Activated CD4-positive, alpha-beta T cell treated with anti-CD3 and anti-CD28 coated beads for 24 hours (primary cell): Measurements from ENCODE around the gene USP25.
"Not testable (repeated sequence)": the region's sequence is repeated elsewhere in the genome, so short reads cannot be mapped to it uniquely, and the experiment has no call there.

Experiments
- DNase-seq, 2 donors: peaks; one replicate each; pipeline ENCODE4 v3.0.0-alpha.2; 2020; ENCODE audit warnings: low read depth in 2 of 2

Gene USP25

DNA sequence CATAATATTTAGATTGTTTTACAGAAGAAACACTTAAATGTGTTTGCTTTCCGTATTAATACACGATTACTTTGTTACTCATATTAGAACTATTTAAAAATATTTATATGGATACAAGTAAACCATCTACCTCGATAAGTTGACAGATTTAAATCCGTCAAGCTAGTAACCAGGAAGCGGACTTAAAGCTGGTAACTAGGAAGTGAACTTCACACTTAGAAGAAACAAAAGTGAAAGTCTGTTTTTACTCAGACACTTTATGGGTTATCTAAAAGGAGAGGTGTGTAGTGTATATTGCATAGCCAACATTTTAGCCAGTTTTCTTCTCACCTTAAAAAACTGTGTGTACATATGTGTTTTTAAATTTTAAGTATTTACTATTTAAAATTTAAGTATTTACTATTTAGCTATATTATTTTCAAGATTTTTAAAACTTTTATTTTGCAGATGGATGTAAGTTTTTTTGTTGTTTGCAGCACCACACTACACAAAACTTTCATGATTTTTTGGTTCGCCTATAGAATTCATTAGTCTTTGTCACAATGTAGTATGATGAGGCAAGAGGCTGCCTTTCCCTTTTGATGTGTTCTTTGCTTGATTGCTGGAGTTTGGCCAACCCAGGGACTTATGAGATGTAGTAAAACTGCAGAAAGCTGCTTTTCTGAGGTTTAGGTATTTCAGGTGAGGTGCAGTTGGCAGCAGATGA is 2.7 kb downstream of the USP25 start:
- no peak for DNase-seq

- DNase-seq: no peak
Measured at GRCh38 chr21:15732996-15733329, 3.2 kb downstream of the USP25 start.

DNA sequence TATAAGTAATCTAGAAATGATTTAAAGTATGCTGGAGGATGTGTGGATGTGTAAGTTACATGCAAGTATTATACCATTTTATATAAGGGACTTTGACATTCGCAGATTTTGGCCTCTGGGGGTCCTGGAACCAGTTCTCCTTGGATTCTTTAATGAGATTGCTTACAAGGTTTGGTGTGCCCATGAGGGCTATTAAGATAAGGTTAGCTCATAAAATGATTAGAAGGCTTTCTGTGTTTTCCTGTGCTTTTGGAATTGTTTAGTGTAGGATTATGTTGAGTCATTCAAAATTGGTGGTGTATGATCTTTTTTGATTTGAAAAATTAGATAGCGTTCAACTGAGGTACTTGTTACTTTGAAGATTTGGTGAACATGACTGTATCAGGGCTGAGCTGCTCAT is 5.6 kb downstream of the USP25 start:
- no peak for DNase-seq

- not testable (repeated sequence) for DNase-seq
Measured at GRCh38 chr21:15735931-15736330, 6.1 kb downstream of the USP25 start.

DNA sequence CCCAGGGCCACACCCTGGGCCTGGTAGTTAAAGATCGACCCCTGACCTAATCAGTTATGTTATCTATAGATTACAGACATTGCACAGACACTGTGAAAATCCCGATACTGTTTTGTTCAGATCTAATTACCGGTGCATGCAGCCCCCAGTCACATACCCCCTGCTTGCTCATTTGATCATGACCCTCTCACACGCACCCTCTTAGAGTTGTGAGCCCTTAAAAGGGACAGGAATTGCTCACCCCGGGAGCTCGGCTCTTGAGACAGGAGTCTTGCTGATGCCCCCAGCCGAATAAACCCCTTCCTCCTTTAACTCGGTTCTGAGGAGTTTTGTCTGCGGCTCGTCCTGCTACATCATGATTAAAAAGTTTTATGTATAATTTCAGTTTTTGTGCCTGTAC is 9.0 kb downstream of the USP25 start:
- not testable (repeated sequence) for DNase-seq

DNA sequence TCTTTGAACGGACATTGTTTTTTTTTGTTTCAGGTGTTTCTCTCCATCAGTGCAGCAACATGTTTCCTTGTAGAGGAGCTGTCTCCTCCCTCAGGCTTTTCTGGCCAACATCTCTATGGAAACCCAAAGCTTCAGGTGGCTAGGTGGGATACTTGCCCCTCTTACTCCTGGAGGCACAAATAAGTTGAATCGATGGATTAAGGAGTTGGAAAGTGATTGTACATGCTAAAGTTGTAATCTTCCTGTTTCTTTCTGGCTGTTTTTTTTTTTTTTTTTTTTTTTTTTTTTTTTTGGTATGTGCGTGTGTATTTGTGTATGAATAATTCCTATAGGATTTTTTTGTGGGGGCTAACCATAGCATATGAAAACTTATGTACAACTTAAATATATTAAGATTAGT is 10.6 kb downstream of the USP25 start:
- DNase-seq: no peak

GRCh38 chr21:15741510-15741909 is 11.7 kb downstream of the USP25 start:
- DNase-seq: no peak

GRCh38 chr21:15742052-15742670 is 12.4 kb downstream of the USP25 start:
- DNase-seq: no peak

DNA sequence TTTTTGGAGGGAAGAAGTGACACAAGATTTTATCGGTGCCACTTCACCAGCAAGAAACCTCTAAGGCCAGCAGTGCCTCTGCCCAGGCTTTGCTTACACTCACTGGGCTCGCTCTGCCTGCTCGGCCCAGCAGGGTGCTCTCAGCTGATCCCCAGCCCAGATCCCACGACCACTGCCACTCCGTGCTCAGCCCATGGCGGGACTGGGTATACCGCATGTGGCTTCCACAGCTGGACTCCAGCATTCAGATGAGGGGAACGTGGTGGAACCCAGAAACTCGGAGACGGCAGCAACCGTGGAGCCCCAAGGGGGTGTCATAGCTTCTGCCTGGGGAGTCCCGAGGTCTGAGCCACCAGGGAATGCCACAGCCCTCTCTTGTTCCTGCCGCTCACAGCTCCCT is 12.9 kb downstream of the USP25 start:
- no peak for DNase-seq

GRCh38 chr21:15743593-15743992 is 13.8 kb downstream of the USP25 start:
- no peak for DNase-seq

DNA sequence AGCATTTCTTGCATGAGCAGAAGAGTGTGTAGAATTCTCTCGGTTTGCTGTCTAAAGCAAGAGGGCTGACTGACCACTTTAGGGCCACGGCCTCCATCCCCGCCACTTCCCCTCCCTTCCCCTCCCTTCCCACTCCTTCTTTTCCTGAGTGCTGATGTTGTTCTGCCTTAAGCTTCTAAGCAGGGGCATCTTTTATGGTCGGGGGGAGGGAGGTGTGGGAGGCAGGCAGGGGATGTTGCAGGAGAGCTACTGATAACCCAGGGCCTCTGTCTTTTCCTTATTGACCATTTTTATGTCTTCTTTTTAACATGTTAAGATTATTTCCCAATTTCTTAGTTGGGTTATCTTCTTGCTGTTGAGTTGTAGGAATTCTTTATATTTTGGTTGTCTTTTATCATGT is 15.1 kb downstream of the USP25 start:
- DNase-seq: no peak

GRCh38 chr21:15748586-15748985 is 18.8 kb downstream of the USP25 start:
- DNase-seq: no peak

GRCh38 chr21:15749082-15749860 is 19.5 kb downstream of the USP25 start:
- DNase-seq: no peak

DNA sequence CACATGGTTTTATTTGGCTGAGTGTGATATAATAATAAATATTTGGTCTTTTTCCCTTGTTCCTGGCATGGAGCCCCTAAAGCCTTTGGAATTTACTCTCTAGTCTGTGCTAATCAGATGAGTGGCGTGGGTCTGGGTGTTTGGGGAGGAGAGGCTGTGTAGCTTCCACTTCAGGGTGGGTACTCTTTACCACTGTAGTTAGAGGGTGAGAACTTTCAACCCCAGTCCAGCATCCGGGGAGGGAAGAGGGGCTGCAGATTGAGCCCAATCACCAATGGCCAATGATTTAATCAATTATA is 20.0 kb downstream of the USP25 start:
- DNase-seq: no peak

- DNase-seq: no peak
Measured at GRCh38 chr21:15751037-15751436, 21.3 kb downstream of the USP25 start.

- no peak for DNase-seq
Measured at GRCh38 chr21:15751546-15751945, 21.8 kb downstream of the USP25 start.

DNA sequence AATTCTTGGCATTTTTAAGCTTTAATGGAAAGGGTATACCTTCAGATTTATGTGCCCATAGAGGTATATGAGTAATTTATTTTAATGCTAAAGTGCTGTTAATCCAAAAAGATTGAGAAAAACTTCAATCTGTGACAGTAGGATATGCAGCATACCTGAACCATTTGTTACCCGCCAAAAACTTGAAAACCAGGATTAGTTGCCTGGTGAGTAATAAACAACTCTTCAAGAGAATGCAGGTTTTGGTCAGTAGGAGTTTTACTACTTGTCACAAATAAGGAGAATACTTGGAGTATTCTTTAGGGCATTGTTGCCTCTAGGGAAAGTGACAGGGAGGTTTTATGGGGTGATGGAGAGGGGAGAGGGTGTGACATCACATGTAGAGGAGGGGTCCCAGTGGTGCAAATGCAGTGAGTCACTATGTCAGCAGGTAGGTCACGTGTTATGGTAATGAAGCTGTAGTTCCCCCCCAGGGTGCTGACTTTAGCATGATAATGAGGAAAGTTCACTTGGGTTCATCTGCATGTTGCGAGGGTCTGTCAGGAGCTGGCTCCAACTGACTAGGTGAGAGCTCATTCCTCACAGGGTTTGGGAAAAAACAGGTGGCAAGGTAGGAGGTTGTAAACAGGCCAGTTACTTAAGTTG is 23.1 kb downstream of the USP25 start:
- no peak for DNase-seq

- no peak for DNase-seq
Measured at GRCh38 chr21:15753741-15754140, 24.0 kb downstream of the USP25 start.

- no peak for DNase-seq
Measured at GRCh38 chr21:15754640-15755039, 24.9 kb downstream of the USP25 start.

DNA sequence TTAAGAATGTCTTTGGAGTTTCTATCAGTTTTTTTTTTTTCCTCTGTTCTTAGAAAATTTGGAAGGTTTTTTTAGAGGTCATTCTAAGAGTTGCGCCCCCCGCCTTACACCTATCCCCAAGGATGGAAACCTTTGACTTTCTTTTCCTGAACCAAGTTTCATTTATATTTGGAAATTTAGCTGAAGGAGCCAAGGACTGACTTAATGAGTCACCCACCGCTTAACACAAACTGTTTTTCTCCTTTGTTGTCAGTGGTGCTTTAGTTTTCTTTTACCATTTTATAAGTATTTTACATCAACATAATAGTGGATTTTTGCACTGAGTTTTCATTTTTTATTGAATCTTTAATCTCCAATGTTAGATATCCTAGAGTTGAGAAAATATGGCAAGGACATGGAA is 25.3 kb downstream of the USP25 start:
- no peak for DNase-seq

DNA sequence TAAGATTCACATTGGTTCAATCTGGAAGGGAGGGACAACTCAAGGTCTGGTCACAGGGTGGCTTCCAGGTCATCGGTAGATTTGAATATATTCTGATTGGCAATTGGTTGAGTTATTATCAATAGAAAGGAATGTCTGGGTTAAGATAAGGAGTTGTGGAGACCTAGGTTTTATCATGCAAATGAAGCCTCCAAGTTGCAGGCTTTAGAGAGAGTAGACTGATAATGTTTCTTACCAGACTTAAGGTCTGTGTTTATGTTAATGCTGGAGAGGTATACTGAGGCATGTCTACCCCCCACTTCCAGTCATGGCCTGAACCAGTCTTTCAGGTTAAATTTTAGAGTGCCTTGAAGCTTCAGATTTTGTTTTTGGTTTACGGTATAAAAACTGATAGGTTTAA is 29.7 kb downstream of the USP25 start:
- DNase-seq: no peak

DNA sequence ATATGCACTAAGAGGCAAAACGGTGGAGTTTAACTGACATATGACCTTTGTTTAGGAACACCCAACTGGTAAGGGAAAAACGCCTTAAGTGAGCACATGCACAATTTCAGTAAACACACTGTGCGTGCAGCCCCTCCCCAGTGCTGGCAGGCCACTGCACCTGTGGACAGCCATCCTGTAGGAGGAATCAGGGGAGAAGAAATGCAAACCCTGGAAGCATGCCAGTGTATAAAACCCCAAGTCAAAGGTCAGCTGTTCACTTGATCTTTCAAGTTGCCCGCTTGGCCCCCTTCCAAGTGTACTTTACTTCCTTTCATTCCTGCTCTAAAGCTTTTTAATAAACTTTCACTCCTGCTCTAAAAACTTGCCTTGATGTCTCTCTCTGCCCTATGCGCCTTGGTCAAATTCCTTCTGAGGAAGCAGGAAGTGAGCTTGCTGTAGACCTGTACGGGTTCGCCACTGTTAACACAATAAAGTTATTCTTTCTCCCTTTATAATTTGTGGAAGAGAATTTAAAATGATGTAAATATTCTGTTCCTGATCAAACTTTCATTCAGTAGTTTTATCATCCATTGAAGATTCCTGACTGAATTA is 31.8 kb downstream of the USP25 start:
- DNase-seq: no peak
